ENCODE measurements around the gene MYO1E.

DNA sequence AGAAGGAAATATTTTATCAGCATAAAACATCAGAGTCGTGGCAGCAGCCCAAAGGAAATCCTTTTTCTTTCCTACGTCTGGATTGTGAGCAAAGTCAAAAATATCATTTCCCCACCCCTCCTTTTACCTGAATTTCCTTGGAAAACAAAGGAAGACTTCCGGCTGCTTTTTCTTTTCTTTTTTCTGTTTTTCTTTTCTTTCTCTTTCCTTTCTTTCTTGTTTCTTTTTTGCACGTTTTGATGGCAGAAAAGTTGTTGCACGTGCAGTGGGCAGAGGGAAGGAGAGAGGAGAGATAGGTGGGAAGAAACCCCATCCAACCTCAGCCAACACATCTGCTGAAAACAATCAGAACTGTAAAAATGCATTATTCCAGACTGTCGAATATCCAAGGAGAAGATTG lies 544 bp upstream of the MYO1E start:
- no peak for TF ChIP-seq EZH2 (IDR thresholded peaks at IDR 0.05)
- TF ChIP-seq POLR2AphosphoS5 (IDR thresholded peaks at IDR 0.05; ENCODE audit: borderline replicate concordance, low read depth, low read length): no peak
- TF ChIP-seq FOXP2 (optimal IDR thresholded peaks at IDR 0.05; ENCODE audit: control extremely low read depth, extremely low read length, insufficient read depth): no peak
